Kidney (tissue), 14 donors: ENCODE measurements around the gene SLC25A44. TPM values are rescaled to one million over a fixed set of nuclear protein-coding genes. Genes with fewer than 3 reads are reported as not detected.

Experiments used
- DNase-seq, 5 donors: peaks; one replicate each; pipeline ENCODE4 v3.0.0-alpha.2; 2013 to 2020
- FAIRE-seq: peaks from 2 replicates; lab custom pipeline; 2012; peaks lifted over from hg19 to GRCh38; lab: Jason Lieb, UNC
- H3K27ac ChIP-seq, 2 donors: one replicate each; pipeline ENCODE4 v1.7.0; 2013; ENCODE audit warnings: low read depth in 2 of 2, low read length in 2 of 2, inconsistent platforms in 1 of 2
- H3K27me3 ChIP-seq: one replicate; pipeline ENCODE4 v1.7.1; 2013; ENCODE audit warnings: low read length, inconsistent platforms; ENCODE audit not compliant: control insufficient read depth, insufficient read depth
- H3K36me3 ChIP-seq, 3 donors: one replicate each; pipeline versions ENCODE4 v1.7.0 to v1.7.1; 2013; ENCODE audit warnings: low read length in 3 of 3, control low read depth in 1 of 3, inconsistent platforms in 1 of 3; ENCODE audit not compliant: insufficient read depth in 3 of 3, control insufficient read depth in 2 of 3
- H3K4me1 ChIP-seq, 3 donors: one replicate each; pipeline versions ENCODE4 v1.7.0 to v1.7.1; 2013; ENCODE audit warnings: low read length in 3 of 3, inconsistent platforms in 1 of 3, low read depth in 1 of 3; ENCODE audit not compliant: control insufficient read depth in 2 of 3, insufficient read depth in 2 of 3
- H3K4me3 ChIP-seq, 3 donors: one replicate each; pipeline versions ENCODE4 v1.7.0 to v1.8.1; 2013; ENCODE audit warnings: low read length in 3 of 3, control low read depth in 1 of 3, inconsistent platforms in 1 of 3
- H3K9ac ChIP-seq, 3 donors: one replicate each; pipeline versions ENCODE4 v1.7.0 to v1.7.1; 2013; ENCODE audit warnings: low read length in 3 of 3, control low read depth in 1 of 3, inconsistent platforms in 1 of 3
- H3K9me3 ChIP-seq, 3 donors: one replicate each; pipeline versions ENCODE4 v1.7.0 to v1.7.1; 2013; ENCODE audit warnings: low read length in 3 of 3, control low read depth in 1 of 3, inconsistent platforms in 1 of 3; ENCODE audit not compliant: control insufficient read depth in 2 of 3, insufficient read depth in 1 of 3
- intact Hi-C: fragments of 100-400 bp; cut with DNase I; formaldehyde crosslinking; loops from one replicate; pipeline ENCODE4 v1.11.1; 2022
- polyA plus RNA-seq: library from polyadenylated mRNA; stranded (reverse); fragments of 350-450 nt; fragmentation: Illumina TruSeq; extraction: RNeasy Lipid Tissue Mini Kit (QIAGEN cat#74804); gene quantifications from one replicate; pipeline ENCODE4 v1.2.3, GENCODE V29; 2014; ENCODE audit warnings: low read depth, low replicate concordance; ENCODE audit not compliant: insufficient read depth
- total RNA-seq: library from RNA; stranded (reverse); fragmentation: NEBNext Ultra II Directional; extraction: Animal tissue kit (Norgen Biotek cat#: 25700); gene quantifications from one replicate; pipeline ENCODE4 v1.2.1, GENCODE V29; 2021
- TF ChIP-seq, protein P1 (sequence below): IDR thresholded peaks from 3 replicates; pipeline ENCODE4 v1.5.1; 2012; ENCODE audit warnings: mild to moderate bottlenecking, moderate library complexity, borderline replicate concordance; ENCODE audit not compliant: insufficient read depth; ENCODE audit errors: extremely low read depth
- donor health status: control.
- donor health status: control.
- donor health status: control.
- donor health status: control.
- donor health status: control.
- donor health status: DM: yes; HTN: yes; CAD: no.
- donor health status: Normal renal cell carcinoma (clear cell type).

Gene SLC25A44
- total and polyA plus RNA-seq, 2 donors from 2014 or later: 28.1 to 29.0 TPM

- peaks cover 0 to 7% (median 0%) of the 10 kb centered on the region in 3 donors for H3K4me1 ChIP-seq
- TF ChIP-seq, protein P1, sequence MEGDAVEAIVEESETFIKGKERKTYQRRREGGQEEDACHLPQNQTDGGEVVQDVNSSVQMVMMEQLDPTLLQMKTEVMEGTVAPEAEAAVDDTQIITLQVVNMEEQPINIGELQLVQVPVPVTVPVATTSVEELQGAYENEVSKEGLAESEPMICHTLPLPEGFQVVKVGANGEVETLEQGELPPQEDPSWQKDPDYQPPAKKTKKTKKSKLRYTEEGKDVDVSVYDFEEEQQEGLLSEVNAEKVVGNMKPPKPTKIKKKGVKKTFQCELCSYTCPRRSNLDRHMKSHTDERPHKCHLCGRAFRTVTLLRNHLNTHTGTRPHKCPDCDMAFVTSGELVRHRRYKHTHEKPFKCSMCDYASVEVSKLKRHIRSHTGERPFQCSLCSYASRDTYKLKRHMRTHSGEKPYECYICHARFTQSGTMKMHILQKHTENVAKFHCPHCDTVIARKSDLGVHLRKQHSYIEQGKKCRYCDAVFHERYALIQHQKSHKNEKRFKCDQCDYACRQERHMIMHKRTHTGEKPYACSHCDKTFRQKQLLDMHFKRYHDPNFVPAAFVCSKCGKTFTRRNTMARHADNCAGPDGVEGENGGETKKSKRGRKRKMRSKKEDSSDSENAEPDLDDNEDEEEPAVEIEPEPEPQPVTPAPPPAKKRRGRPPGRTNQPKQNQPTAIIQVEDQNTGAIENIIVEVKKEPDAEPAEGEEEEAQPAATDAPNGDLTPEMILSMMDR: no peak
- no peak for FAIRE-seq
- H3K9me3 ChIP-seq: no peaks in the 10 kb centered on the region
- no peak overlapping the region for H3K9ac ChIP-seq
- no peaks in the 10 kb centered on the region for H3K27me3 ChIP-seq
- no peak for DNase-seq
- peaks cover 4 to 36% (median 15%) of the 10 kb centered on the region in 3 donors for H3K36me3 ChIP-seq
- H3K4me3 ChIP-seq: no peak overlapping the region
- no peak overlapping the region for H3K27ac ChIP-seq
- intact Hi-C loops: no loop called here
Observed at GRCh38 chr1:156248323-156248683, 54.4 kb downstream of the SLC25A44 start.

DNA sequence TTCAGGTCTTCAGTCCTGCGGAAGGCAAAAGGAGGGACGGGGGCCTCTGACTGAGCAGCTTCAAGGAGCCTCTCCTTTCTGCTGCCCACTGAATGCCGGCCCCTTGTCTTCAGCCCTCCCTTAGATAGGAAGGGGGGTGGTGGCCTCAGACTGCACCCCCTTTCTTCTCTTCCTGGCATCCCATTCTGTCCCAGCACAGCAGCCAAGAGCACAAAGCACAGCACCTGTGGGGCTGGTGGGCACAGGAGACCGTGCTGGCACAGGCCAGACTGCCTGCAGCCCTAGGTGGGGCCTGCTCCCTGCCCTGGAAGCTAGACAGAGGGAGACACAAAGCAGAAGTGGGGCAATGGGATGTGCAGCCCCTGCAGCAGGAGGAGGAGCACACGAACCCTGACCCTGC lies 55.7 kb downstream of the SLC25A44 start:
- FAIRE-seq: no peak
- H3K36me3 ChIP-seq: peaks cover 5 to 46% (median 25%) of the 10 kb centered on the region in 3 donors
- H3K27me3 ChIP-seq: no peaks in the 10 kb centered on the region
- no peaks in the 10 kb centered on the region for H3K9me3 ChIP-seq
- no peak overlapping the region for H3K27ac ChIP-seq
- no peak for DNase-seq
- TF ChIP-seq, protein P1: no peak
- H3K4me1 ChIP-seq: peaks cover 0 to 7% (median 0%) of the 10 kb centered on the region in 3 donors
- no peak overlapping the region for H3K4me3 ChIP-seq
- intact Hi-C loops: no loop called here
- H3K9ac ChIP-seq: no peak overlapping the region

GRCh38 chr1:156251527-156251926 lies 57.6 kb downstream of the SLC25A44 start:
- H3K27ac ChIP-seq: no peak overlapping the region
- TF ChIP-seq, protein P1: no peak
- no peak overlapping the region for H3K9ac ChIP-seq
- DNase-seq (no peak), FAIRE-seq (no peak)
- no peaks in the 10 kb centered on the region for H3K27me3 ChIP-seq
- no peaks in the 10 kb centered on the region for H3K9me3 ChIP-seq
- intact Hi-C loops: no loop called here
- H3K36me3 ChIP-seq: peaks cover 5 to 49% (median 29%) of the 10 kb centered on the region in 3 donors
- H3K4me1 ChIP-seq: no peaks in the 10 kb centered on the region
- no peak overlapping the region for H3K4me3 ChIP-seq

GRCh38 chr1:156253634-156254033 lies 59.7 kb downstream of the SLC25A44 start:
- TF ChIP-seq, protein P1: no peak
- intact Hi-C loops: no loop called here
- Histone ChIP-seq H3K4me1 (no peaks in the 10 kb centered on the region), H3K36me3 (peaks cover 5 to 67% (median 41%) of the 10 kb centered on the region in 3 donors), H3K4me3 (no peak overlapping the region), H3K27ac (no peak overlapping the region), H3K9me3 (no peaks in the 10 kb centered on the region), H3K9ac (no peak overlapping the region), H3K27me3 (no peaks in the 10 kb centered on the region)
- FAIRE-seq: no peak
- DNase-seq: no peak
